ENCODE results near the gene GK2.

GK2 gene

GRCh38 chr4:79408063-79408462 lies at the start of gene GK2:
Gene GK2 (minus strand): TSS chr4:79408228. CDS start chr4:79408200, 28 bp downstream.
- DNase-seq, result no peak

GRCh38 chr4:79455216-79455615 lies 47.2 kb upstream of the GK2 start:
- DNase-seq, result no peak

- DNase-seq, result no peak
Observed at GRCh38 chr4:79454656-79455055, 46.6 kb upstream of the GK2 start.

- no peak for DNase-seq
Observed at GRCh38 chr4:79450053-79450452, 42.0 kb upstream of the GK2 start.

GRCh38 chr4:79446145-79446544 lies 38.1 kb upstream of the GK2 start:
- no peak for DNase-seq

GRCh38 chr4:79445371-79445781 lies 37.3 kb upstream of the GK2 start:
- DNase-seq, result no peak

- no peak for DNase-seq
Observed at GRCh38 chr4:79442422-79442821, 34.4 kb upstream of the GK2 start.

- DNase-seq, result no peak
Observed at GRCh38 chr4:79439489-79439888, 31.5 kb upstream of the GK2 start.

- DNase-seq, result no peak
Observed at GRCh38 chr4:79431839-79432238, 23.8 kb upstream of the GK2 start.

GRCh38 chr4:79429113-79429903 lies 21.3 kb upstream of the GK2 start:
- DNase-seq, result no peak

- DNase-seq, result no peak
Observed at GRCh38 chr4:79426989-79427388, 19.0 kb upstream of the GK2 start.

GRCh38 chr4:79425586-79425985 lies 17.6 kb upstream of the GK2 start:
- no peak for DNase-seq

GRCh38 chr4:79421483-79421882 lies 13.5 kb upstream of the GK2 start:
- DNase-seq, result peak; percentile 54

GRCh38 chr4:79413886-79414285 lies 5.9 kb upstream of the GK2 start:
- no peak for DNase-seq

- no peak for DNase-seq
Observed at GRCh38 chr4:79413032-79413885, 5.2 kb upstream of the GK2 start.

GRCh38 chr4:79404666-79405065 lies 3.4 kb downstream of the GK2 start:
- no peak for DNase-seq

- no peak for DNase-seq
Observed at GRCh38 chr4:79403356-79403755, 4.7 kb downstream of the GK2 start.

GRCh38 chr4:79402332-79402851 lies 5.6 kb downstream of the GK2 start:
- DNase-seq, result no peak

- DNase-seq, result no peak
Observed at GRCh38 chr4:79399076-79399475, 9.0 kb downstream of the GK2 start.

GRCh38 chr4:79397951-79398350 lies 10.1 kb downstream of the GK2 start:
- no peak for DNase-seq

- no peak for DNase-seq
Observed at GRCh38 chr4:79396794-79397193, 11.2 kb downstream of the GK2 start.

GRCh38 chr4:79395841-79396240 lies 12.2 kb downstream of the GK2 start:
- DNase-seq, result no peak

- no peak for DNase-seq
Observed at GRCh38 chr4:79390890-79391289, 17.1 kb downstream of the GK2 start.

GRCh38 chr4:79385641-79386040 lies 22.4 kb downstream of the GK2 start:
- no peak for DNase-seq
